Stimulated activated CD4-positive, alpha-beta T cell treated with anti-CD3 and anti-CD28 coated beads, TNF-alpha, amount 100 ng/mL, for 1 hour (primary cell): ENCODE data around the gene GRIN3A.
"Not testable (repeated sequence)": the region's sequence is repeated elsewhere in the genome, so short reads cannot be mapped to it uniquely, and the experiment has no call there.

Experiments used
- DNase-seq, 3 donors: peaks; one replicate each; pipeline ENCODE4 v3.0.0-alpha.2; 2020; ENCODE audit warnings: low read depth in 3 of 3, low spot score in 1 of 3

GRIN3A gene

DNA sequence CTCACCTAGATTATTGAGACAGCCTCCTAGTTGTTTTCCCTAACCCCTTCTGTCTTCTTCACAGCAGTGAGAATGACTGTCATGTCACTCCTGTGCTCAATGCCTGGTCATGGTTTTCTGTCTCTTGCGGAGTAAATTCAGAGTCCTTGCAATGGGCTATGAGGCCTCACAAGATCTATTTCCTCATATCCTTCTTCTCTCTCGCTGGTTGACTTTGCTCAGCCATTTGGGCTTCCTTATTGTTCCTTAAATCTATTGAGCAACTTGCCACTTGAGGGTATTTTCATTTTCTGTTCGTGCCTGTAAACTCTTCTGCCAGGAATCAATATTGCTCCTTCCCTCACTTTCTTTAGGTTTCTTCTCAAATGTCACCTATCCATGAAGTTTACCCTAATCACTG lies 152.7 kb downstream of the GRIN3A start:
- no peak for DNase-seq

DNA sequence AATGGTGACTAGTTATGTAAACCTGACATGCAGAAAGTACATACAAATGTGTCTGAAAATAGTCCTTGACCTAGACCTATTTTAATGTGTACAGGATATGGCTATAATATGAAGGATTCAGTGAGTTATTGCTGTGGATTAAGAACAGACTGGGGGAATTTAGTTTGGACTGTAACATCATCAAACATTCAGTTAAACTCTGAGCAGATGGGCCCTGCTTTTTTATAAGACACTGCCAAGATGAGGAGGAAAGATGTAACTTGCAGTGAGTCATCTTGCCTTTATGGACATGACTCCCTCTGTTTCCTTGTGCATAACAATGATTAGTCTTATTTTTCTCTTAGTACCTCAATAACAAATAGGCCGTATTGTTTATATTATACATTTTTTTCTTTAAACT lies 155.9 kb downstream of the GRIN3A start:
- no peak for DNase-seq

DNA sequence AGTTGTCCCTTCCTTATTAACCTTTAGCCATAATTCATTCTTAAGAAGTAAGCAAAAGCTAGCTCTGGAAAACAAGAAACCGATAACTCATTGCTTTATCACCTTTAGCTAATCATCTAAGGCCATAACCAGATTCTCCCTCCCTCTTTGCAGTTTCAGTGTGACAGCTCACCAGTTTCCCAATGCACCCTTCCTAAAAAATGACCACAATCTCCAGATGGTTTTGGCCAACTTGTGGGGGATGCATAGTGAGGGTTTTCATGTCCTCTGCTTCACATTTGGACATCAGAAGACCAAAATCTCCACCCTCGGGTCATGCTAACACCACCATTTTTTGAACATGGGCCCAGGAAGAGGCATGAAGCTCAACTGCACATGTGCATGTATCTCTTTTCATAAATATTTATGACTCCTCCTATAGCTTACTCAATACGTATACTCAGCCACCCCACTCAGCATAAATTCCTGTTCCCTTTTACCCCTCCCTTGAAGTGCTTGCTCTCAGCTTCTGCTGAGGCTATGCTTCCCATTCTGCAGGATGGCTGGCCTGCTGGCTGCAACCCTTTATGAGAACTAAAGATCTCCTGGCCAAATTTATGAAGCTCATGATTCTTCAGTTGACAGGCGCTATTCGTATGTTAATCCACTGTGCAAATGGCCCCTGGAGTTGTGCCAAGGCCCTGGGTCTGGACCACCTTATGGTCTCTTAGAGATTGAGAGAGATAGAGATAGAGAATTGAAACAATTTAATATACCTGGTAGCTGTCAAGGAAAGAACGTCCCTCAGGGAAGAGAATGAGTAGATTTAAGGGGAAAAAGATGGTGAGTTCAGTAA lies 158.5 kb downstream of the GRIN3A start:
- no peak for DNase-seq

DNA sequence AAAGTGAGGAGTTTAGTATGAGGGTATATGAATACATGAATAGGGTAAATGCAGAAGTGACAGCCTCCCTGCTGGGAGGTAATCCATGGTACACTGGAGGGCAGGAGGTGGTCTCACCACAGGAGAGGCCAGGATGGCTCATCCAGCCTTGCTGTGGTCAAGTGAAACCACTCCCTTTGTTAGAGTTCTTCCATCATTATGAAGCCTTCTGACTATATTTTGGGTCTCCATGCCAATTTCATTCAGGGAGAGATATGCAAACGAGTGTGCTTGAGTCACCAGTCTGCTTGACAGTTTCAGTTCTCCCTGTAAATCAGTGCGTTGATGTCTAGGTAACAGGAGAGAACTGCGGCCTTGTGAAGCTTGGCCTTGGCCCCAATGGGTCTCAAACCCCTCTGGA lies 160.1 kb downstream of the GRIN3A start:
- DNase-seq = no peak

DNA sequence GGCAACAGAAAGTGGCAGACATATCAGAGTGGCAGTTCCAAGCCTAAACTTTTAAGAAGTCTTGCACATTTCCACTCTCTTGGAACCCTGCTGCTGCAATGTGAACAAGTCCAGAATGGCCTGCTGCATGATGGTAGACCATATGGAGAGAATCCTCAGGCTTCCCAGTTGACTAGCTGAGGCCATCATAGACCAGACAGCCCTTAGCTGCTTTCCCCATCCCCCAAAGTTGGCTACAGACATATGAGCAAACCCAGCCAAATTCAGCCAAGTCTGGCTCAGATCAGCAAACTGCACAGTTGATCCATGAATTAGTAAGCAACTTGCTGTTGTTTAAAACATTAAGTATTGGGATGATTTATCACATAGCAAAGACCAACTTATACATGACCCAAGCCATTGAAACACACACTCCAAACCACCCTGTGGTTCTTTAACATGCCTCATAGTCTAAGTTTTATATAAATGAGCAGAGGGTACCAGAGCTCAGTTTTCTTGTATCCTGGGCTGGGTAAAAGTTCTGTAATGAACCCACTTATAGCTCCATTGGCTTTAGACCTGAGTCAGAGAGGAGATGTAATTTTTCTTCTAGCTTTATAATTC lies 163.6 kb downstream of the GRIN3A start:
- DNase-seq = no peak

DNA sequence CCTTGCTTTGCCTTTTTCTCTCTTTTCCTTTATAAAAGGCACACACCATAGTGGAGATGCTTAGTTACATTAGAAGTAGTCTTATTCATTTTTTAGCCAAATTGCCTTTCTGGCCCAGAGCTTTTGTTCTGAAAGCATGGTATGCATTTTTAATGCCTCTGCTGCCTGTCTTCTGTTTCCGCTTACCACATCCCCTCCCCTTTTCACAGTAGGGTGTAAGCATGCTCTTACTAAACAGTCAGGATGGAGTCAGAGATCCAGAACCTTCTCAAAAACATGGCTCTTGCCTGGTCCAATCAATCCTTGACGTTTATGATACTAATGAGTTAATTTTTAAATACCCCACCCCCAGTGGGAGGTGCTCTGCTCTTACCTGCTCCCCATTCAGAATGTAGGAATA lies 166.1 kb downstream of the GRIN3A start:
- DNase-seq = no peak

DNA sequence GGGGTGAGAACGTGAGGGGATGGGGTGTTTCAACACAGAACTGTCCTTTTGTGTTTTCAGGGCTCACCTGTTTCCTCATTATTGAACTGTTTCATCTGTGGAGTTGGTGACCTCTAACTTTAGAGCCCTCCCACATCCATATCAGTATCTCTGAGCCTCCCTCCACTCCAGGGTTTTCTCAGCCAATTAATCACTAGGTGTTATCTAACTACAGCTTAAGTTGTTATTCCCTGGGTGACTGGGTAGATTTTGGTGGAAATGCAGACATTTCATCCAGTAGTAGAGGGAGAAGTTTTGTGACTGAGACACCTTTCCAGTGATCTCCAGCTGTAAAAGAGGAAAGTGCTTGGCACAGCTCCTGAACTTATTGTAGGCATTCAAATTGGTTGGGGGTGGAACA lies 167.3 kb downstream of the GRIN3A start:
- no peak for DNase-seq

DNA sequence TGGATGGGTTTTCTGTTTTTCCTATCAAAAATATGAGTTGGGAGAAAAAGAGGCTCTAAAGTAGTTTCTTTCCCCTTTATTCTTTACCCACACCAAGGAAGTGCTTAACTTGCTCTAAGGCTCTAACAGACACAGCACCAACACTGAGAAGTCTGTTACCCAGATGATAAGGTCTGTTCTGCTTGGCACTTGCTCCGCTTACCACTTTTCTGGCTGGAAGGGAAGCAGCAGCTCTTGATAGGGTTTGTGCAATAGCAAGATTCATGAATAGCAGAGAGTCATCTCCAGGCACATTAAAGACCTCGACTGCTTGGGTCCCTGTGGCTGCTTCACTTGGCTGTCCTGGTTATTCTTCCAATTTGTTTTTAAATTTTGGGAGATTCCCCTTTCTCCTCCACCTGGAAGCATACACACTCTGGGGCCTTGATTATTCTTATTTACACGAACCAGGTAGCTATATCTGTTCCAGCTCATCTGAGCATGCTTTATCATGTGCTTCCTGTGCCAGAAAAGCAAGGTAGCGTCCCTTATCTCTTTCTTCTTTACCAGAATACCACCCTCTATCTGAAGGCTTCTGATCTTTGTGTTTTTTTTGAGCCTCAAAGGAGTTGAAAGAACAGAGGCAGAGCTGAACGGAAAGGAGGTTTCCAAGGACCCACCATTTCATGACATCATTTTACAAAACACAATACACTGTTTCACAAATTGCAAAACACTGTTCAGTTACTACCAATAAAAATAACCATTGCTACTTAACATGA lies 168.5 kb downstream of the GRIN3A start:
- DNase-seq = no peak

DNA sequence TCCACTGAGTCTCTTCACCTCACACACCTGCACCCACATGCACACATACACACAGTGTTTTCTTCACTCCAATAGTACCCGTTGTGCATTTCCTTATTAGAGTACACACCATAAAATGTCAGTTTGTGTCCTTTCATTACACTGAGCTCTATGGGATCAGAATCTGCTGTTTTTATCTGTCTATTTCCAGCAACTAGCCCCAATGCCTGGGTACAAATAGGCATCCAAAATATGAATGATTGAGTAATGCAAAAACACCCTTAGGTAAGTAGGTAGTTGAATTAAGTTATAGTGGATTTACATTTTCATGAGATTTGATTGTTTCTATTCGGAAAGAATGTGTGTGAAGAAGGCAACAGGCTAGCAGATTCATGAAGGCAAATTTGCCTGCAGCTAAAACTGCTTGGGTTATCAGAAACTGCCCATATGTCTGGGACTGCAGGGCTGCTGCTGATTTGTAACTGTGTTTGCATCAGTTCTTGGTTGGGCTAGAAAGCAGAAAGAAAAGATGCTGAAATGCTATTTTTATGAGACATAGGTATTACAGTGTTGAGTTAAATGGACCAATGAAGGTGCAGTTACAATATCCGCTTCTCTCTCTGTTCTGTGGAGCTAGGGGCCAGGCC lies 170.6 kb downstream of the GRIN3A start:
- DNase-seq = no peak

DNA sequence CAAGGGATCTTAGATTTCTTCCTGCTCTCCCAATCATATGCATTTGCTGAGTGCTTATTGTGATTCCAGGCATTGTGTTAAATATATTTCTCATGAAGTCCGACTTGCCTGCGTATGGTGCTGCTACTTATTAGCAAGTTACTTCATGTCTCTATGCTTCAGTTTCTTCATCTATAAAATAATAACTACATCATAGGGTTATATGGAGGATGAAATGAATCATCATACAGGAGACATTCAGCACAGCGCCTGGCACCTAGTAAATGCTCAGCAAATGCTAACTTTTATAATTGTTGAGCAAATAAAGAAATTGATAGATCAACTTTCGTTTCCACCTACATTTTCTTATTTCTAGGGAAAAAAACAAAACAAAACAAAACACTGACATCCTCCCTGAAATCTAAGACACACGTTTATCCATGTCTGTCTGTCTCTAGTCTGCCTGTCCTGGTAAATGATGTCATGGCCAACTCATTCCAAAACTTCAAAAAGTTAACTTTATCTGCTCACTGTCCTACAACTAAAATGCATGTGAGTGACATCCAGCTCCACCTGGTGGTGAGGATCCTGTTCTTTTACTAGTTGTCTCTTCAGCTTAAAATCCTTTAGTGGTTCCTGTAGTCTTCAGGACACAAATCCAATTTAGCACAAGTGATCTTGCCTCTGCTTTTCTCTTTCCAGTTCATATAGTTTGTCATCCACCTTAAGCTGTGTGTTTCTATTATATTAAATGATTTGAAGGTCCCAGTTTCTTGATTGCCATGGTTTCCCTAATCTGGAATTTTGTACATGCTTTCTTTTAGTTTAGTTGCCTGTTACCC lies 171.3 kb downstream of the GRIN3A start:
- no peak for DNase-seq

DNA sequence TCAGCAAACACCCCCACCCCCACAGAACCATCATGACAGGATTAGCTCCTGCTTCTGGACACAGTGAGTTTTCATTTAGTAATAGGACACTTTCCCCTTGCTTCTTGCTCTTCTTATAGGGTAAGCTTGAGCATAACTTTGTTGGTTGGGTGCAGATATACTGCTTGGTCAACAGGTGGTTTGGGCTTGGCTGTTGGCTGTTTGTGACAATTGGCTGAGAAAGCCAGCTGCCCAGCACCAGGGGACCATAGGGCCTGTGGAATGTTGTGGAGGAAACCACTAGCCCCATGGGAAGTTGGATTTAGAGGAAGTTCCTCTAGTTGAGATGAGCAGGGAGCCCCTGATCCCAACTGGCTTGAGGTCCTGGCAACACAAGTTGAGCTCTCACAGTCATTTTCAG lies 174.2 kb downstream of the GRIN3A start:
- no peak for DNase-seq

DNA sequence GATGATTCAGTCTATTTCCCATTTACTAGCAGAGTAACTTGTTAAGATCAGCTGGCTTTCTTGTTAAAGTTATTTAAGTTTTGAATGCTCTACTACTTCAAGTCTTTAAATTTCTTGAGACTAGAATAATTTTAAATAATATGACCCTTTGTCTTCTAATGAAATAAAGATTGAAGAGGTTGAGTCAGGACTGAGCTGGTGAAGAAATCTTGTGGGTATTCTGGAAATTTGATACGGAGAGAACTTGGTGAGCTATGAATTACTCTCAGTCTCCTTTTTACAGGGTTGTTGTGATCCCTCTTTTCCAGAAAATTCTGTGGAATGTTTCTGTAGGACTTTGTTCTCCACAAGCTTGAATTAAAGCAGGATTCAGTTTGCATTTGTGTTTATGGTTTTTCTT lies 175.5 kb downstream of the GRIN3A start:
- no peak for DNase-seq

DNA sequence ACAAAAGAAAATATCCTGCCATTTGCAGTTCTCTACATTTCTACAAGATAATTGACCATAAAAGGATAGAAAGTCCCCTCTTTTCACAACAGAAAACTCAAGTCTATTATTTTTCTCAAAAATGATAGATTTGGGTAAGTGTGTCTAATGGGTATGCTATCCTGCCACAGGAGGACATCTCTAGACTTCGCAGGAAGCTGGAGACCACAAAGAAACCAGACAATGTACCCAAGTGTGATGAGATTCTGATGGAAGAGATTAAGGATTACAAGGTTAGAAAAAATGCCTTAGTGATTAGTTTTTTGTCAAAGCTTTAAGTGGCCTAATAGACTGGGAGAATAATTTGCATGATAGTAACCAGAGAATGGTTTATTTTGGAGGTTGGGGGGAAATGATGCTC lies 176.7 kb downstream of the GRIN3A start:
- DNase-seq = no peak

DNA sequence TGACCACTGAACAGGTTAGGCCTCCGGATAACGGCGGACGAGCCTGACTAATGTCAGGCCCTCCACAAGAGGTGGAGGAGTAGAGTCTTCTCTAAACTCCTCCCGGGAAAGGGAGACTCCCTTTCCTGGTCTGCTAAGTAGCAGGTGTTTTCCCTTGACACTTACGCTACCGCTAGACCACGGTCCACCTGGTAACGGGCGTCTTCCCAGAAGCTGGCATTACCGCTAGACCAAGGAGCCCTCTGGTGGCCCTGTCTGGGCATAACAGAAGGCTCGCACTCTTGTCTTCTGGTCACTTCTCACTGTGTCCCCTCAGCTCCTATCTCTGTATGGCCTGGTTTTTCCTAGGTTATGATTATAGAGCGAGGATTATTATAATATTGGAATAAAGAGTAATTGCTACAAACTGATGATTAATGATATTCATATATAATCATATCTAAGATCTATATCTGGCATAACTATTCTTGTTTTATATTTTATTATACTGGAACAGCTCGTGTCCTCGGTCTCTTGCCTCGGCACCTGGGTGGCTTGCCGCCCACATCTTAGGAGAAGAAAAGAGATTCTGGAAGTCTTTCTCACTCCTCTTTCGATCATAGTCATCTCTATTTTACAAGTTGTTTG lies 188.9 kb downstream of the GRIN3A start:
- not testable (repeated sequence) for DNase-seq

DNA sequence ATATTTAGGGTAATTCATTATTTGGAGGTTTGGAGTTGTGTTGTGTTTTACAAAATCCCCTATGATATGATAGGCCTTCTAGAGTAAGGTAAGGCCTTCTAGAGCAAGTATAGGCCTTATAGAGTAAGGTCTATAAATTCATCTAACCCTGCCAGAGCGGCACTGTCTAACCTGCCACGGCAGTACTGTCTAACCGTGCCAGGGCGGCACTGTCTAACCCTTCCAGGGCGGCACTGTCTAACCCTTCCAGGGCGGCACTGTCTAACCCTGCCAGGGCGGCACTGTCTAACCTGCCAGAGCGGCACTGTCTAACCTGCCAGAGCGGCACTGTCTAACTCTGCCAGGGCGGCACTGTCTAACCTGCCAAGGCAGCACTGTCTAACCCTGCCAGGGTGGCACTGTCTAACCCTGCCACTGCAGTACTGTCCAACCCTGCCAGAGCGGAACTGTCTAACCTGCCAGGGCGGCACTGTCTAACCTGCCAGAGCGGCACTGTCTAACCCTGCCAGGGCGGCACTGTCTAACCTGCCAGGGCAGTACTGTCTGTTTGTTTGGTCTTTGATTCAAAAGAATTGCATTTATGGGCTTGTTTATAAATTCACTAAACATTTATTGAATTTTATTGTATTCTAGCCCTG lies 195.2 kb downstream of the GRIN3A start:
- no peak for DNase-seq

DNA sequence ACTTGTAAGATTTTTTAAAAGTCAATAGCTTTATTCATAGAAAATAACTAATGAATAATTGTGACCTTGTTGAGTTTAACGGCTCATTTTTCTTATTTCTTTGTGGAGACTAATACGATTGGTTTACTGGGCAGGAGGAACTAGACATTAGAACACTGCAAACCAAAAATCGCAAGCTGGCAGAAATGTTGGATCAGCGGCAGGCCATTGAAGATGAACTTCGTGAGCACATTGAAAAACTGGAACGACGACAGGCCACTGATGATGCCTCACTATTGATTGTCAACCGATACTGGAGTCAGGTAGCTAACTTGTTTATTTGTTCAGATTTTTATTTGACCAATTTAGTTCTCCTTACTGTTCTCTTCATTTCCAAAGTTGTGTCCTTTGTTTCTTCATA lies 198.4 kb downstream of the GRIN3A start:
- no peak for DNase-seq

DNA sequence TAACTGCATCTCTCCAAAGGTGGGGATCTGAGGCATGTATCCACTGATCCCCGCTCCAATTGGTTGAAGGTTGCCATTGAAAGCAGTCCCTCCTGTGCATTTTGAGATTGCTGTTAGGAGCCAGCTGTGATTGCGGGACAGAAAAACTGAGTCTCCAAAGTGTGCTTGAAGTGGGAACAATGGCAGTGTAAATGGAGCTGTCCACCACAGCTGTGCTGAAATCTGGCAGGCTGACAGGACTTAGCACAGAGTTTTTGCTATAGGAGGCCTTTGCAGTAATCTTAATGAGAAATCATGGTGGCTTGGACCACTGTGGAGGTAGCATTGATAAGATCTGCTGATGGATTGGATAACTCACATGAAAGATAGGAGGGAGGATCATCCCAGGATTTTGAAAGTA lies 201.5 kb downstream of the GRIN3A start:
- DNase-seq = no peak

DNA sequence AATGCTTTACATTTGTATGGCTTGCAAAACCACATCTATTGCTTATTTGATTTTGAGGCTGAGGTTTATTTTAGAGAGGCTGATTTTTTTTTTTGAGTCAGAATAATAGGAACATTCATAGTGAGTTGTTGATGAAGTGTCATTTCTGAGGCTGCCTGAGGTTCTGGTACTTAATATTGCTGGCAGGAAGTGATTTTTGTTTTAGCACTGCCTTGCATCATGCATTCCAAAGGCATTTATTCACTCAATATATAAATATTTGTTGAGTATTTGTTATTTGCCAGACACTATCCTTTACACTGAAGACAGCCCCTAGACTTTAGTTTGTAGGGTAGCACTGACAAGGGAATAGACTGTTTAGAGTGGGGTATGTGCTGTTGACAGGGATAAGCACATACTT lies 202.1 kb downstream of the GRIN3A start:
- no peak for DNase-seq

DNA sequence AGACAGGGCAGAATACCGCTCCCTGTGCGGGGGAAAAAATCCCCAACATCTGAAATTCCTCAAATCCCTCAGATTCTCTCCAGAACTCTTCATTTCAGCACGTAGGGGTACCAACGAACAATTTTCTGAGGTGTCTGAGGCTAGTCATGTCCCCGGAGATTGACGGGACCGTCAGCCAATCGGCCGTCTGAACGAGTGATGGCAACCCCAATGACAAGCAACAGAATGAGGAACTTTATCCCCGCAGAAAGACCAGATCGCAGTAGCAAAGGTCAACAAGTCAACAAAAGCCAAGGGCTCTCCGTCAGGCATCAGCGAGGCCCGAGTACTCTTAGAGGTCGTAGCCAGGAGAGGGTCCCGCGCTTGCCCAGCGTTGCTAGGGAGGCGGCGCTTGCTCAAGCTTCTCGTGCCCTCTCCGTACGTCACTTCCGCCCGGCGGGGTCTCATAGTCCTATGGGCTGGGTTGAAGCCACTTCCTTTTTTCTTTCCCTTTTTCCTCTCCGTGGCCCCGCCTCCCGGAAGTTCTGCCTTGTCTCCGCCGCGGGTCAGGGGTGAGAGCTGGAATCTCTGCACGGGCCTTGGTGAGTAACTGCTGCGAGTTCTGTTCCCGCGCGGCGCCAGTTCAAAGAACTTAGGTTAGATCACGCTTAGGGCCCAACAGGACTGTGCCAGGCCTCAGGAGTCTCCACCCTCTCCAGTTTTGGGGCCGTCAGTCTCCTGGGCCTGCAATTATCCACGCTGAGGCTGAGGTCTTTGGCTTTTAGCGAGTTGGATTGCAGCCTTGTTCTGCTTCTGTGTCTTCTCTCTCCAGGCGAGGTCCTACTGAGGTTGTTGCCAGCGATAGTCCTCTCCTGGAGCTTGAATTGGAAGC lies 204.9 kb downstream of the GRIN3A start, which contains the start of gene RNF20:
RNF20 (plus strand) TSS at position 520 of the 871 bp plus-strand sequence. CDS start 1,571 bp downstream, outside the sequence.
- peak; percentile 96 to 98 (median 97) for DNase-seq
